Measurements from ENCODE around the gene KLF7.

GRCh38 chr2:207091928-207092327, 73.8 kb downstream of the KLF7 start:
- TF ChIP-seq, protein P1, sequence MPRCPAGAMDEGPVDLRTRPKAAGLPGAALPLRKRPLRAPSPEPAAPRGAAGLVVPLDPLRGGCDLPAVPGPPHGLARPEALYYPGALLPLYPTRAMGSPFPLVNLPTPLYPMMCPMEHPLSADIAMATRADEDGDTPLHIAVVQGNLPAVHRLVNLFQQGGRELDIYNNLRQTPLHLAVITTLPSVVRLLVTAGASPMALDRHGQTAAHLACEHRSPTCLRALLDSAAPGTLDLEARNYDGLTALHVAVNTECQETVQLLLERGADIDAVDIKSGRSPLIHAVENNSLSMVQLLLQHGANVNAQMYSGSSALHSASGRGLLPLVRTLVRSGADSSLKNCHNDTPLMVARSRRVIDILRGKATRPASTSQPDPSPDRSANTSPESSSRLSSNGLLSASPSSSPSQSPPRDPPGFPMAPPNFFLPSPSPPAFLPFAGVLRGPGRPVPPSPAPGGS (IDR thresholded peaks at IDR 0.05) = no peak
- TF ChIP-seq ZSCAN20 (CRISPR knock-in tag; IDR thresholded peaks at IDR 0.05) = no peak
- TF ChIP-seq EP300 (IDR thresholded peaks at IDR 0.05) = no peak
- TF ChIP-seq CBX2 (IDR thresholded peaks at IDR 0.05; ENCODE audit: borderline replicate concordance, low read depth) = no peak
- no peak for TF ChIP-seq POLR2A (IDR thresholded peaks at IDR 0.05; ENCODE audit: low read length)
- TF ChIP-seq CEBPB (IDR thresholded peaks at IDR 0.05) = no peak
- no peak for TF ChIP-seq MAFK (IDR thresholded peaks at IDR 0.05; ENCODE audit: partially characterized antibody)
- TF ChIP-seq RNF2 (IDR thresholded peaks at IDR 0.05; ENCODE audit: borderline replicate concordance, low read depth) = no peak
- TF ChIP-seq REST (IDR thresholded peaks at IDR 0.05) = no peak
- TF ChIP-seq JUNB (IDR thresholded peaks at IDR 0.05) = no peak
- TF ChIP-seq, protein P2, sequence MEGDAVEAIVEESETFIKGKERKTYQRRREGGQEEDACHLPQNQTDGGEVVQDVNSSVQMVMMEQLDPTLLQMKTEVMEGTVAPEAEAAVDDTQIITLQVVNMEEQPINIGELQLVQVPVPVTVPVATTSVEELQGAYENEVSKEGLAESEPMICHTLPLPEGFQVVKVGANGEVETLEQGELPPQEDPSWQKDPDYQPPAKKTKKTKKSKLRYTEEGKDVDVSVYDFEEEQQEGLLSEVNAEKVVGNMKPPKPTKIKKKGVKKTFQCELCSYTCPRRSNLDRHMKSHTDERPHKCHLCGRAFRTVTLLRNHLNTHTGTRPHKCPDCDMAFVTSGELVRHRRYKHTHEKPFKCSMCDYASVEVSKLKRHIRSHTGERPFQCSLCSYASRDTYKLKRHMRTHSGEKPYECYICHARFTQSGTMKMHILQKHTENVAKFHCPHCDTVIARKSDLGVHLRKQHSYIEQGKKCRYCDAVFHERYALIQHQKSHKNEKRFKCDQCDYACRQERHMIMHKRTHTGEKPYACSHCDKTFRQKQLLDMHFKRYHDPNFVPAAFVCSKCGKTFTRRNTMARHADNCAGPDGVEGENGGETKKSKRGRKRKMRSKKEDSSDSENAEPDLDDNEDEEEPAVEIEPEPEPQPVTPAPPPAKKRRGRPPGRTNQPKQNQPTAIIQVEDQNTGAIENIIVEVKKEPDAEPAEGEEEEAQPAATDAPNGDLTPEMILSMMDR (IDR thresholded peaks at IDR 0.05) = no peak

Measured in A549 (cell line).